Stimulated activated CD4-positive, alpha-beta T cell treated with anti-CD3 and anti-CD28 coated beads, Interleukin-1b, Interleukin-23, amount 100 ng/mL, for 4 hours (primary cell): ENCODE results near the gene MPO.

ENCODE experiments used
- DNase-seq, 2 donors: peaks; one replicate each; pipeline ENCODE4 v3.0.0-alpha.2; 2020; ENCODE audit warnings: low read depth in 2 of 2

Gene MPO

GRCh38 chr17:58236394-58236793 lies 44.3 kb downstream of the MPO start:
- no peak for DNase-seq

GRCh38 chr17:58235821-58236220 lies 44.9 kb downstream of the MPO start:
- DNase-seq, result no peak

GRCh38 chr17:58234512-58234911 lies 46.2 kb downstream of the MPO start:
- no peak for DNase-seq

GRCh38 chr17:58233543-58233942 lies 47.2 kb downstream of the MPO start:
- no peak for DNase-seq

- no peak for DNase-seq
Observed at GRCh38 chr17:58232707-58233156, 48.0 kb downstream of the MPO start.

GRCh38 chr17:58231641-58232040 lies 49.1 kb downstream of the MPO start:
- DNase-seq, result no peak

- DNase-seq, result no peak
Observed at GRCh38 chr17:58229881-58230280, 50.9 kb downstream of the MPO start.

GRCh38 chr17:58229384-58229783 lies 51.4 kb downstream of the MPO start:
- no peak for DNase-seq

- DNase-seq, result no peak
Observed at GRCh38 chr17:58228679-58229078, 52.1 kb downstream of the MPO start.

GRCh38 chr17:58227733-58228132 lies 53.0 kb downstream of the MPO start:
- no peak for DNase-seq

GRCh38 chr17:58224315-58224714 lies 56.4 kb downstream of the MPO start:
- DNase-seq, result no peak
